ENCODE results near the gene TAF4.

GRCh38 chr20:62014889-62015537 is 50.7 kb downstream of the TAF4 start:
- TF ChIP-seq CTCF (IDR thresholded peaks at IDR 0.05; ENCODE audit: low read length): no peak
- TF ChIP-seq EZH2 (optimal IDR thresholded peaks at IDR 0.05; ENCODE audit: low read depth, low read length): no peak
- TF ChIP-seq EZH2phosphoT487 (IDR thresholded peaks at IDR 0.05; ENCODE audit: low read length): no peak
